Left ventricle myocardium inferior (tissue), 1 donor: Measurements from ENCODE around the gene IL36A. TPM values are rescaled to one million over a fixed set of nuclear protein-coding genes. Genes with fewer than 3 reads are reported as not detected.

Experiments used
- DNase-seq: peaks from one replicate; pipeline ENCODE4 v3.0.0-alpha.2; 2020
- H3K27ac ChIP-seq: fragments of 200-600 bp; replicated peaks from 2 replicates; pipeline ENCODE4 v1.8.0; 2021
- H3K27me3 ChIP-seq: fragments of 200-600 bp; 2 replicates; pipeline ENCODE4 v1.8.0; 2021; ENCODE audit warnings: low read depth
- H3K36me3 ChIP-seq: fragments of 200-600 bp; 2 replicates; pipeline ENCODE4 v1.8.0; 2021
- H3K4me1 ChIP-seq: fragments of 200-600 bp; 2 replicates; pipeline ENCODE4 v1.8.0; 2021
- H3K4me3 ChIP-seq: fragments of 200-600 bp; 2 replicates; pipeline ENCODE4 v1.8.0; 2021; ENCODE audit warnings: mild to moderate bottlenecking, moderate library complexity
- H3K9me3 ChIP-seq: fragments of 200-600 bp; replicated peaks from 2 replicates; pipeline ENCODE4 v1.8.0; 2021
- intact Hi-C: fragments of 100-400 bp; cut with micrococcal nuclease; formaldehyde crosslinking; loops from one replicate; pipeline ENCODE4 v1.11.0; 2022
- total RNA-seq: library from RNA; stranded (reverse); fragmentation: NEBNext Ultra II Directional; extraction: Animal tissue kit (Norgen Biotek cat#: 25700); gene quantifications from one replicate; pipeline ENCODE4 v1.2.1, GENCODE V29; 2021
- TF ChIP-seq, protein P1 (sequence below): fragments of 200-600 bp; IDR thresholded peaks from 2 replicates; pipeline ENCODE4 v1.8.0; 2021; ENCODE audit warnings: antibody characterized with exemption, mild to moderate bottlenecking, borderline replicate concordance
- donor health status: DM: no; HTN: yes; CAD: no; lungs with severe emphysema.

IL36A gene
- total RNA-seq, 1 donor from 2014 or later: not detected

DNA sequence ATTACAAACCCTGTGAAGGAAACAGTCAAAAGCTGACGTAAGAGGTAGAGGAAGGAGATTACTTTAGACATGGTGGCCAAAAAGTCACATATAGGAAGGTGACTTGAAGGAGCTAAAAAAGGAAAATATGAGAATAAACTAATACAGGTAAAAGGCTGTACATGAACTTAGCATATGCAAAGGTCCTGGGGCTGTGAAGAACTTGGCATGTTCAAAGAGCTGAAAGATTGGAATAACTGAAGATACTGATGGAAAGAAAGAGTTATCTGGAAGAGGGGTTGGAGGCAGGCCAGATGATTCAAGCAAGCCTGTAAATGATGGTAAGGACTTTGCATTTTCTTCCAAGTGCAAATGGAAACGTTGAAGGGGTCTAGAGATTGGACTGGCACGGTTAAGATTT lies 13.2 kb downstream of the IL36A start:
- TF ChIP-seq, protein P1, sequence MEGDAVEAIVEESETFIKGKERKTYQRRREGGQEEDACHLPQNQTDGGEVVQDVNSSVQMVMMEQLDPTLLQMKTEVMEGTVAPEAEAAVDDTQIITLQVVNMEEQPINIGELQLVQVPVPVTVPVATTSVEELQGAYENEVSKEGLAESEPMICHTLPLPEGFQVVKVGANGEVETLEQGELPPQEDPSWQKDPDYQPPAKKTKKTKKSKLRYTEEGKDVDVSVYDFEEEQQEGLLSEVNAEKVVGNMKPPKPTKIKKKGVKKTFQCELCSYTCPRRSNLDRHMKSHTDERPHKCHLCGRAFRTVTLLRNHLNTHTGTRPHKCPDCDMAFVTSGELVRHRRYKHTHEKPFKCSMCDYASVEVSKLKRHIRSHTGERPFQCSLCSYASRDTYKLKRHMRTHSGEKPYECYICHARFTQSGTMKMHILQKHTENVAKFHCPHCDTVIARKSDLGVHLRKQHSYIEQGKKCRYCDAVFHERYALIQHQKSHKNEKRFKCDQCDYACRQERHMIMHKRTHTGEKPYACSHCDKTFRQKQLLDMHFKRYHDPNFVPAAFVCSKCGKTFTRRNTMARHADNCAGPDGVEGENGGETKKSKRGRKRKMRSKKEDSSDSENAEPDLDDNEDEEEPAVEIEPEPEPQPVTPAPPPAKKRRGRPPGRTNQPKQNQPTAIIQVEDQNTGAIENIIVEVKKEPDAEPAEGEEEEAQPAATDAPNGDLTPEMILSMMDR: no peak
- Histone ChIP-seq H3K27ac (no peak overlapping the region), H3K27me3 (peaks cover 76% of the 10 kb centered on the region), H3K4me1 (no peaks in the 10 kb centered on the region), H3K36me3 (no peaks in the 10 kb centered on the region), H3K4me3 (no peak overlapping the region), H3K9me3 (no peaks in the 10 kb centered on the region)
- no peak for DNase-seq
- intact Hi-C loops: no loop called here

DNA sequence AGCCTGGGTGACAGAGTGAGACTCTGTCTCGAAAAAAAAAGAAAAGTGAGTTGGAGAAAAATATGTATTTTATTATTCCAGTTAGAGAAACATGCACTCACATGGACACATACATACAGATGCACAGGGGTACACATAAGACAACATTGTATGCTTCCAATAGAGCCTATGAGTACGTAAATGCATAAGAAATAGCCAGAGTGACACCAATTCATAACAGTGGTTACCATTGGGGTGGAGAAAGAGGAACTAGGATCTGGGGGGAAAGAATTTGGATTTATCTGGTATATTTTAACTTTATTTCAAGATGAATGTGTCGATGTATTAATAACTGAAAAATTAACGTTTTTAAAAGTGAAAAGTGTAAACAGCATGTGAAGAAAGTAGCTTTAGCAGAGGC lies 16.1 kb downstream of the IL36A start:
- H3K4me3 ChIP-seq: no peak overlapping the region
- H3K4me1 ChIP-seq: no peaks in the 10 kb centered on the region
- H3K27me3 ChIP-seq: peaks cover 78% of the 10 kb centered on the region
- no peak for DNase-seq
- no peaks in the 10 kb centered on the region for H3K9me3 ChIP-seq
- intact Hi-C loops: no loop called here
- no peaks in the 10 kb centered on the region for H3K36me3 ChIP-seq
- no peak overlapping the region for H3K27ac ChIP-seq
- TF ChIP-seq, protein P1: no peak

DNA sequence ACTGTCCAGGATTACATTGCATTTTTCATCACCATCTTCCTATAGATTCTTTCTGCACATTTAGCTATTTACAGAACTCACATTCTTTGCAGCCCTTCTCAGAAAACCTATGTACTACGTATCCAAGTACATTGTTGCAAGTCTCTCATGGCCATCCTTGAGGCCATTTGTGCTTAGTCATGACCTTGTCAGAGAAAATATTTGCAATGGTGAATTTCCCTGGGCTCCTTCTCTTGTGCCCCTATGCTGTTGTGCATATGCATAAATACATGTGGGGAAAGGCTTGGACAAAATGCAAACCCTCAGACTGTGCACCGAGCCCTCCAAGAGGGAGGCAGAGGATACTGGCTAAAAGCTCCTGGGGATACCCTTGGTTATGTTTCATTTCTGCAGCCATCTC lies 19.5 kb downstream of the IL36A start:
- Histone ChIP-seq H3K4me1 (no peaks in the 10 kb centered on the region), H3K36me3 (no peaks in the 10 kb centered on the region), H3K4me3 (no peak overlapping the region), H3K9me3 (no peaks in the 10 kb centered on the region), H3K27ac (no peak overlapping the region), H3K27me3 (peaks cover 85% of the 10 kb centered on the region)
- TF ChIP-seq, protein P1: no peak
- intact Hi-C loops: no loop called here
- DNase-seq: no peak

DNA sequence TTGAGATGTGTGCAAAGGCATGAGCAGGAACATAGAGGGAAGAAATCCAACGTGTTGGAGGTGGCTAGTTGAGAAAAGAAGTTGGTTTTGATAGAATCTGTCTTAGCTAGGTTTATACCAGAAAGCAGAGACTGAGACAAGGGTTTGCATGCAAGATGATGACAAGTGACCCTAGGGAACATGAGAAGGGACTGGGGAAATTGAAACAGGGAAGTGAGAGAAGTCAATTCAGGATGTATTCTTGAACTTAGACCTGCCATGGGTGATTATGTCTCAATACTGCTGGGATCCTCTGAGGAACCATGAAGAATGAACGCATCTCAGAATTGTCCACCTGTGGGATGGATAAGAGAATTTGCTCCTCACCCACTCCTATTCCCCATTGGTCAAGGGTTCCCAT lies 20.5 kb downstream of the IL36A start:
- H3K4me1 ChIP-seq: no peaks in the 10 kb centered on the region
- DNase-seq: no peak
- intact Hi-C loops: no loop called here
- no peaks in the 10 kb centered on the region for H3K9me3 ChIP-seq
- H3K27ac ChIP-seq: no peak overlapping the region
- TF ChIP-seq, protein P1: no peak
- H3K4me3 ChIP-seq: no peak overlapping the region
- H3K27me3 ChIP-seq: peaks cover 84% of the 10 kb centered on the region
- H3K36me3 ChIP-seq: no peaks in the 10 kb centered on the region

DNA sequence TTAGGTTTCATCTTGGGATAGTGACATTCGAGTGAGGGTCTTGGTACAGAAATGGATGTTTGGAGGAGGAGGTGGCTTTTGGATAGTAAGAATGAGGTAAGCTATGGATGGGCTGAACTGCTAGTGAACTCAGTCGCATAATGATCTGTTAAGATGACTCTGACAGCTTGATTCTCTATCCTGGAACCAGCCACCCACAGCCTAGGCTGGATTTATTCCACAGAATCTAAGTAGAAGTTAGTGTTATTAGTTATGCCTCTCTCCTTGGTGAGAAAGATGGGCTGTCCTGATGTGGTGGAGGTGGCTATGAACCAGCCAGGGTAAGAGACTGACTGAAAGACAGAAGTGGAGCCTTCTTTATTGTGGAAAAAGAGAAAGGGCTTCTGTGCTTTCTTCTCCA lies 22.4 kb downstream of the IL36A start:
- intact Hi-C loops: no loop called here

More for the DNA sequence above, 22.4 kb downstream of the IL36A start:
- no peaks in the 10 kb centered on the region for H3K4me1 ChIP-seq
- no peak overlapping the region for H3K4me3 ChIP-seq
- H3K9me3 ChIP-seq: no peaks in the 10 kb centered on the region
- no peaks in the 10 kb centered on the region for H3K36me3 ChIP-seq
- DNase-seq: no peak
- TF ChIP-seq, protein P1: no peak
- peaks cover 66% of the 10 kb centered on the region for H3K27me3 ChIP-seq
- H3K27ac ChIP-seq: no peak overlapping the region
